Islet precursor cell (in vitro differentiated cells): Measurements from ENCODE around the gene AKIP1.
"Not testable (repeated sequence)": the region's sequence is repeated elsewhere in the genome, so short reads cannot be mapped to it uniquely, and the experiment has no call there.

Source experiments
- DNase-seq: peaks from one replicate; pipeline ENCODE4 v3.0.0-alpha.2; 2018

Gene AKIP1, protein sequence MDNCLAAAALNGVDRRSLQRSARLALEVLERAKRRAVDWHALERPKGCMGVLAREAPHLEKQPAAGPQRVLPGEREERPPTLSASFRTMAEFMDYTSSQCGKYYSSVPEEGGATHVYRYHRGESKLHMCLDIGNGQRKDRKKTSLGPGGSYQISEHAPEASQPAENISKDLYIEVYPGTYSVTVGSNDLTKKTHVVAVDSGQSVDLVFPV

DNA sequence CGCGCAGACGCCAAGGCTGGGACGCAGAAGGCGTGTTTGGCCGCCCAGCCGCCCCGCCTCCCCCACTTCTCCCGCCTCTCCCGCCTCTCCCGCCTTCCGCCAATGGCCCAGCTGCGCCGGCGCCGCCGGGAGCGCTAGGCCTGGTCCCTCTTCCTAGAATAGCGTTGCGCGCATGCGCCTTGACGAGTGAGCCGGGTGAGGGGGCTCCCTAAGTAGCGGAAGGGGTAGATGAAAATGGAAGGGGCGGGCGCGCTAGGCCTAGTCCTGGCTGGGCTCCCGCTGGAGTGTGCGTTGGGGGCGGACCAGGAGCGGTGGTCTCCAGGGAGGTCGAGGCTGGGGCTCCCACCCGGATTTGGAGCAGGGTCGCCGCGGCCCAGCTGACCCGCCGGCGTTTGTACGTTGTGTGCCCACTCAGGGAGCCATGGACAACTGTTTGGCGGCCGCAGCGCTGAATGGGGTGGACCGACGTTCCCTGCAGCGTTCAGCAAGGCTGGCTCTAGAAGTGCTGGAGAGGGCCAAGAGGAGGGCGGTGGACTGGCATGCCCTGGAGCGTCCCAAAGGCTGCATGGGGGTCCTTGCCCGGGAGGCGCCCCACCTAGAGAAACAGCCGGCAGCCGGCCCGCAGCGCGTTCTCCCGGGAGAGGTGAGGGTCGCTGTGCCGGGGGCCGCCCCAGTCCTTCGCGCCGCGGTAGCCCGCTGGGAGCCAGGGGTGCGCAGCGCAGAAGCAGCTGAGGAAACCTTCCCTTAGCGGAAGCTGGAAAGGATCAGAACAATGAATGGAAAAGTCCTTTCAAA is at the start of gene AKIP1:
TSS of gene AKIP1 (plus strand) at position 161 of the 795 bp plus-strand sequence. CDS start at position 422, 261 bp downstream.
- DNase-seq = peak; percentile 99

DNA sequence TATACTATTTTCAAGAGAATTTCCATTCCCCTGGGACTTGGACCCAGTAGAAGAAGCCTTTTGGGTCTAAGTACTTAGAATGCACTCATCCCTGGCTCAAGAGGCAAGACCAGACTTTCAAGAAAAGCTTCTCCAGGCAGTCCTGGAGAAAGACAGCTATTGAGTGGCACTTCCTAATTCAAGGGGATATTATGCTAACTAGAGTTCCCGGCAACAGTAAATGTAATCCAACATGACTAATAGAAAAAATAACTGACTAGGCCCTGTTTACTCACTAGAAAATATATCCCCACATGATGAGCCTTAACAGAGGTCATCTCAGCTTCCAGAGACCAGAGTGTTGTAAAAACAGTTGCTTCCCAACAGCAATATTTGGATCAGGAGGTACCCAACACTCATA is 47.2 kb upstream of the AKIP1 start:
- no peak for DNase-seq

DNA sequence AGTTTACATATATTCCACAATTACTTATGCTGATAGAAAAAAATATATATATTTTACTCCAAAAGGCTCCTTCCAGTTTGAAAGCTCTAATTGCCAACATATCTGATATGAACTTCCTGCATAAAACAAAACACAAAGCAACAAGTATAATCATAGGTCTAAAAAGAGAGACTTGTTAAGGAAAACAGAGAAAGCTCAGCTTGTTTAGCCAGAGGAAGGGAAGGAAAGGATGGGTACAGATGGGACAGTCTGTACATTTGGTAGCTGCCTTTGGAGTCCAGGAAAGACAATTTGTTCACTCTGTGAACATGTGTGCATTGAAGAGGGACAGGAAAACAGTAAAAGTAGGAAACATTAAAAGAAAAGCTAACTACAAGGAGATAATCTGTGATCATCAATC is 45.7 kb upstream of the AKIP1 start:
- DNase-seq = no peak

DNA sequence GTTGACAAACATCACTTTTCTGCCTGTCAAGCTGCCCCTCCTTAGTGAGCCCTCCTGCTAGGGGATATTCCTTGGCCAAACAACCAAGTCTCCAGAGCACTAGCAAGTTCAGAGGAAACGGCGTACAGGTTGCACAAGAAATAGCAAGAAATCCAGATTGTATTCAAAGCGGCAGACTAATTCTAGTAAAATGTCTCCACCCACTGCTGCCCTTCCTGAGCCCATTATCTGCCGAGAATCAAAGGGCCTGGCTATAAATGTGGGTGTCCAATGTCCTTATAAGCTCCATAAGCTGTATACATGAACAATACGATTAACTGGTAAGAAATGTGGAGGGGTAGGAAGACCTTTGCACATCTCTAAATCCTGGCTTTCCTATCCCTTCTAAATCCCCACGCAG is 44.0 kb upstream of the AKIP1 start:
- DNase-seq = no peak

DNA sequence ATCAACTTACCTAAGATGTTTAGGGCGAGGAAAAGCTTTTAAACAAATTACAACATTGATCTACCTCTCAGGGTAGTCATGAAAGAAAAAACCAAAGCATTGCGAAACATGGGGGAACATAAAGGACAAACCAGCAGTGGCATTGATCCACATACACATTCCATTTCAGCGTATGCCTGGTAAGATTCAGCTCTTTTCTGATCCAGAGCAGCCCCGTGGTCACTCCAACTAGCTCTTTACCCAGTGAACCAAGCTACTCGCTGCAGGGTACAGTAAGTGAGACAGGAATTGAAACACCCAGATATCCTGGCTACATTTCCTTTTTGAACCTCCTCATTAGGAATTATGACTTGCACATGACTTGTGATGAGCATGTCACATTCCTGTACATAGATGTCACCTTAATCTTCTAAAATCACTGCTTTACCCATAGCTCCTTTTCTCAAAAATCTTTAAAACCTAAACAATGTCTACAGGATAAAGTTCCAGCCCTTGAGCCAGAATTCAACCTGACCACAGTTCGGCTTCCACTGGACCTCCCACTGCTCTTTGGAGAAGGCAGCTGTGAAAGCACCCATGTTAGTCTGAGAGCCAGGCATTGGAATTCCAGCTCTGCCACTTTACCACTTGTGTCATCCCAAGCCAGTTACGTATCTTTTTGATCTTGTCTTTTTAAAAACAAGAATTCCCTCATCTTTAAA is 42.9 kb upstream of the AKIP1 start:
- no peak for DNase-seq

DNA sequence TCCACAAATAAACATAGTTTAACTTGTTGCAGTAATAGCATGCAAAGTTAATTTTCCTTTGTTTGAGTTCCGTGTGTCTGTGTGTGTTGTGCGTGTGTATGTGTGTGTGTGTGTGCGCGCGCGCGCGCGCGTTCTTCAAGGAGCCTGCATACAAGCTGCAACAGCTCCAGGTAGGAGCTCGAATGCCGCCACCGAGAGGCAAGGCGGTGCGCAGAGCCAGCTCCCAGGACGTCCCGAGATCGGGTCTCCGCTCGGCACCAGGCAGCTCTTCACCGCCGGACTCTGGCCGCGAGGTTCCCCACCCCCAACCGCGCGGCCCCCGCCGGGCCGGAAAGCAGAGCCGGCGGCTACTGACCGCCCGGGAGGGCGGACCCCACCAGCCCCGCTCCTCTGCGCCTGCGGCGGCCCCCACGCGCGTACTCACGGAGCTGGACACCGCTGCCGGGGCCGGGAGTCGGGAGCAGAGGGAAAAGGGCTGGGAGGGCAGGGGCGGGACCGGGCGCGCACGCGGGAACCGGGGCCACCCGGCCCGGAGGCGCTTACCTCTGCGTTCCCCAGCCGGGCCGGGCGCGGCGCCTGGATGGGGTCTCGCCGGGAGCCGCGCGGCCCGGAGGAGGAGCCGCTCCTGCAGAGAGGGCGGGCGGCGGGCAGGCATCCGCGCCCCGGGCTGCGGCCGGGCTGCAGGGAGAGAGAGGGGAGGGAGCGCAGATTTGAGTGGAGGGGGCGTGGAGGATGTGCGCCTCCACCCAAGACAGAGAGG is 40.4 kb upstream of the AKIP1 start:
- DNase-seq = peak; percentile 93

DNA sequence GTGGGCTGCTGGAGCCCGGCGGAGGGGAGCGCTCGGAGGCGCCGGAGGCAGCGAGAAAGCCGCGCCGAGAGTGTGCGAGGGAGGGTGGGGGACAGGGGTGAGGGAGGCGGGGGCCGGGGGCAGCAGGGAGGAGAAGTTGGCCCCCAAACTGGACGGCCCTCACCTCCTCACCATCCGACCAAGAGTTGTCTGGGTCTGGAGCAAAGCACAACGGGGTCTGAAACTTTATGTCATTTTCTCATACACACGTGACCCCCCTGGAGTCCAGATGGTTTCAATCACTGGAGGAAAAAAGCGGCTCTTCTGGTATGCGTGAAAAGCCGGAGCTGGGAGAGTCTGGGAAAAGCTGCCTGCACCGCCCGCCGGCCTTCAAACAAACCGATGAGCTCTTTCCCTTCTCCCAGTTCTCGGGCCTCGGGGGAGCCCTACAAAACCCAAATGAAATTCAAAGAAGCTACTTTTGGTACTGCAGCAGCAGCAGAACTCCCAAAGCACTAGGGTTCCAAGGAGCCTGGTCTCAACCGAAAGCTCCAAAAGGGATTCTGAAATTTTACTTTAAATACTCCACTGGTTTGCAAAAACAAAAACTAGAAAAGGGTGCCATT is 39.7 kb upstream of the AKIP1 start:
- peak; percentile 94 for DNase-seq

DNA sequence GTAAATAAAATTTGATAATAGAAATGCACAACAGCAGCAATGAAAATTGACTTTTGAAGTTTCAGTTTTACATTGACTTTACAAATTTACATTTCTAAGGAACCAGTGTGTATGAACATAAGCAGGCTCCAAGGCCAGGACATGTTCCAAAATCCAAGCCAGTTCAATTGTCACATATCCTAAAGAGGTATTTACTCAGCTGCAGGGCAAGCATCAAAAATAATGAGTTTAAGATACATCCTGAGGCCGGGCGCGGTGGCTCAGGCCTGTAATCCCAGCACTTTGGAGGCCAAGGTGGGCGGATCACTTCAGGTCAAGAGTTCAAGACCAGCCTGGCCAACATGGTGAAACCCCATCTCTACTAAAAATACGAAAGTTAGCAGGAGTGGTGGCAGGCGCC is 39.0 kb upstream of the AKIP1 start:
- DNase-seq = no peak

DNA sequence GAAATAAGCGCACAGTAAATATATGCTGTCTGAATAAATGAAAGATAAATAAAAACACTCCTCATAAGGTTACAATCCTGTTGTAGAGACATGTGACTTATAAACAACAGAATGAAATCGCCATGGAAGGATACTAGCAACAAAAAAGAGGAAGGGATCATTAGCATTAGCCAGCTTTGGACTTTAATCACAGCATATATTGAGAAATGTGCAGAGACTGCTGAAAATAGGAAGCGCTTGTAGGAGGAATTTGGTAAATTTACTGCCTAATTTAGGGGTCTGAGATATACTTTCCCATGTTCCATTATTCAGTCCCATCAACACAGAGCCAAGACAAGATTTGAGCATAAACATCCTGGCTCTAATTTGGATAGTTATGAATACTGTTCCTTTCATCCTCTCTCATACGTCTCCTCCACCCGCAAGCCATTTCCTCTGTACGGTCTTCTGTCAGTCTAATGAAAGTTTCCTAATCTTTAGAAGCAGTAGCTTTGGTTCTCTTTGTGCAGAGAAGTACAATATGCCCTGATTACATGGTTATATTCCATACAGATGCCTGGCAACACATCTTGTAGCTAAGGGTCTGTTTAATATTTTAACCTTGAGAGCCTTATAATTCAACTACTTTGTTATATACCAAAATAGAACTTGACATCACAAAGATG is 37.1 kb upstream of the AKIP1 start:
- DNase-seq = no peak

DNA sequence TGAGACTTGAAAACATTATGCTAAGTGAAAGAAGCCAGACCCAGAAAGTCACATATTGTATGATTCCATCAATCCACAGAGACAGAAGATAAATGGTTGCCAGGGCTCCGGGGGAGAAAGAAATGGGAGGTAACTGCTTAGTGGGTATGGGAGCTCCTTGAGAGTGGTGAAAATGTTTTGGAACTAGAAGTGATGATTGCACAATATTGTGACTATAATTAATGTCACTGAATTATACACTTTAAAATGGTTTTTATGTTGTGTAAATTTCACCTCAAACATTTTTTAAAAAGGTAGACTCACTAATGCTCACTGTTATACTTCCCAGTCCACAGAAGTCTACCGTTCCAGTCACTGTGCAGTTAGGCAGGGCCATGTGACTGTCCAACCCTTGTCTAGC is 32.2 kb upstream of the AKIP1 start:
- DNase-seq = no peak

DNA sequence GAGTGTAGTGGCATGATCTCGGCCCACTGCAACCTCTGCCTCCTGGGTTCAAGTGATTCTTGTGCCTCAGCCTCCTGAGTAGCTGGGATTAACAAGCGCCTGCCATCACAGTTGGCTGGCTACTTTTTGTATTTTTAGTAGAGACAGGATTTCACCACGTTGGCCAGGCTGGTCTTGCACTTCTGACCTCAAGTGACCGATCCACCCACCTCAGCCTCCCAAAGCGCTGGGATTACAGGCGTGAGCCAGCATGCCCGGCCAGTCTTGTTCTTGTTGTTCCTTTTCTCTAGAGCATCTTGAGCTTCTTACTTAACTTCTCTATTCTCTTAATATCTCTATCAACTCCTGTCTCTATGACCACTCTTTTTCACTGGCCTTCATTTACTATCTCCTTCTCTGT is 29.4 kb upstream of the AKIP1 start:
- not testable (repeated sequence) for DNase-seq

DNA sequence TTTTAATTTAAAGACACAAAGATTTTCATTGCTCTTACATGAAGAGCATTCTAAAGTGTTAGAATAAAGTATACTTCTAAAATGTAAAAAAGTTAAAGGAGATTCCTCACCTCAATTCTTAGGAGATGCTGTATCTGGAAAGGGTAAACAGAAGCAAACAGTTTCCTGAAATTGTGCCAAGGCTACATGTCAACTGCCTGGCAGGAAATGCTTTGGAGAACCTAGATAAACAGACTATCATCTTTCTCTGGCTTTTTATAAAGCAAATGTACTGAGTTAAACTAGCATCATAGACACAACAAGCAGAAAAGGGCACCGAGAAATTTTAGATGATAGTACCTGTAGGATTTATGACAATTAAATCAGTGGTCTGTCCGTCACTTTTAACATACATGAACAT is 24.7 kb upstream of the AKIP1 start:
- DNase-seq = no peak

DNA sequence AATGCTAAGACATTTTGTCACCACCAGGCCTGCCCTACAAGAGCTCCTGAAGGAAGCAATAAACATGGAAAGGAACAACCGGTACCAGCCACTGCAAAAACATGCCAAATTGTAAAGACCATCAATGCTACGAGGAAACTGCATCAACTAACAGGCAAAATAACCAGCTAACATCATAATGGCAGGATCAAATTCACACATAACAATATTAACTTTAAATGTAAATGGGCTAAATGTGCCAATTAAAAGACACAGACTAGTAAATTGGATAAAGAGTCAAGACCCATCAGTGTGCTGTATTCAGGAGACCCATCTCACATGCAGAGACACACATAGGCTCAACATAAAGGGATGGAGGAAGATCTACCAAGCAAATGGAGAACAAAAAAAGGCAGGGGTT is 19.8 kb upstream of the AKIP1 start:
- not testable (repeated sequence) for DNase-seq

DNA sequence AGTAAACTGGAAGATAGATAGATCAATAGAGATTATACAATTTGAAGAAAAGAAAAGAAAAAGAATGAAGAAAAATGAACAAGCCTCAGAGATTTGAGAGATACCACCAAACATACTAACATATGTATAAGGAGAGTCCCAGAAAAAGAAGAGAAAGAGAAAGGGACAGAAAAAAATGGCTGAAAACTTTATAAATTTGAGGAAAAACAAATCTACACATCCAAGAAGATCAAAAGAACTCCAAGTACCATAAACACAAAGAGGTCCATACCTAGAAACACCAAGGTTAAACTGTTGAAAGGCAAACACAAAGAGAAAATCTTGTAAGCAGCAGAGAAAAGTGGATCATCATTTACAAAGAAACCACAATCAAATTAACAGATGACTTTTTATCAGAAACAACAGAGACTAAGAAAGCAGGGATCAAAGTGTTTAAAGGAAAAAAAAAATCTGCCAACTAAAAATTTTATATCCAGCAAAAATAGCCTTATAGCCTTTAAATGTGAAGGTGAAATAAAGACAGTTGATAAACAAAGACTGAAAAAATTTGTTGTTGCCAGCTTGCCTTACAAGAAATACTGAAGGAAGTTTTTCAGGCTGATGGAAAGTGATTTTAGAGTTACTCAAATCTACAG is 11.8 kb upstream of the AKIP1 start:
- DNase-seq = no peak

DNA sequence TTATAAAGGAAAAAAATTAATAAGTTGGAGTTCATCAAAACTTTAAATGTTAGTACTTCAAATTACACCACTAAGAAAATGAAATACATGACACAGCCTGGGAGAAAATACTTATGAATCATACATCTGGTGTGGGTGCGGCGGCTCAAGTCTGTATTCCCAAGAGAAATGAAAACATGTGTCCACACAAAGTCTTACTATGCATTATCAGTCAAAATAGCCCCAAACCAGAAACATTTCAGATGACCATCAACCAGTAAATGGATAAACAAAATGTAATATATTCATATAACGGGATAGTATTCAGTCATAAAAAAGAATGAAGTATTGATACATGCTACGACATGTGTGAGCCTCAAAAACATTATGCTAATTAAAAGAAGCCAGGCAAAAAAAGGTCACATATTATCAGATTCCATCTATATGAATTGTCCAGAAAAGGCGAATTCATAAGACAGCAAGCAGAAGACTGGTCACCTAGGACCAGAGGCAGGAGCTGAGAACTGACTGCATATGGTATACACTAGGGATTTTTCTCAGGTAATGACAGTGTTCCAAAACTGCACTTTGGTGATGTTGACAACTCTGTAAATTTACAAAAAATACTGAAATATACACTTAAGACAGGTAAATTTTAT is 5.3 kb upstream of the AKIP1 start:
- no peak for DNase-seq

DNA sequence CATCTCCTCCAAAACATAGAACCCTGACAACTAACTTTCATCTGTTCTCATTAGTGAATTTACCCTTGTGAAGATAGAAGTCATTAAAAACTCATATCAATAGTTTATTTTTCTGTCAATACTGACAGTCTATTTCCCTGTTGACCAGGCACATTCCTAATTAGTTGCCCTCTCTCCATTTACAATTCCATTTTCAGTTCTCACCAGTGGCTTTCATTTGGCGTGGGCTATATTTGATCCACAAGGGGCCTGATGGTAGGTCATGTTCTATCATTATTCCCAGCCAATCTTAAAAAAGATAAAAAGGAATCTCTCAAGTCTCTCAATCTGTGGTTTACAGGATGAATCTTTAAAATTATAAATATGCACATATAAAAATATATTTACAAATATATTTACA is 3.9 kb upstream of the AKIP1 start:
- DNase-seq = no peak

DNA sequence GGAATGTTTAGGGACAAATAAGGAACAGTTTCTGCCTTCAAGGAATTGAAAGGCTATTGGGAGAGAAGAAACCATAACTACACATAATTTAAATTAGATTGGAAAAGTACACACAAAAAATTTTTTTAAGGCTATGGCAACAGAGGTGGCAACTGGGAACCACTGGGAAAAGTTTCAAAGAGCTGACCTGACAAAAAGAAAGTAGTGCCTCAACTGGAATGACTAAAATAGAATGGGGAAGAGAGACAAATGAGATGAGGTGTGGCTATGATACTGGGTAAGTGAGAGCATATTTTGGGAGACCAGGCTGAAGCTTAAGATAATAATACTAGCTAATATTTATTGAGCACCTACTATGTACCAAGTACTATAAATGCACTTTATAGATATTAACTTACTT is 2.9 kb upstream of the AKIP1 start:
- no peak for DNase-seq

DNA sequence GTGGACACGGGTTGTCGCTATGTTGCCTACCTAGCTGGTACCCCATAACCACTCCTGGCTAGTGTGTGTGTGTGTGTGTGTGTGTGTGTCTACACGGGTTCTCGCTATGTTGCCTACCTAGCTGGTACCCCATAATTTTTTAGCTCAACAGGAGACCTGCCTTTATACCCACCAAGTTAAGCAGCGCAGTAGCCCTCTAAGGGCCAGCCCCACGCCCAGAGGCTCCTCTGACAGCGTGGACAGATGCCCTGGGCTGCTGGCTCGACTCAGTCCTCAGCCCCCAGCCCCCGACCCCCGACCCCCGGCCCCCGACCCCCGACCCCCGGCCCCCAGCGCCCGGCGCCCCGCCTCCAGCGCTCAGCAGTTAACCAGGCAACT is 351 bp upstream of the AKIP1 start:
- DNase-seq = no peak

DNA sequence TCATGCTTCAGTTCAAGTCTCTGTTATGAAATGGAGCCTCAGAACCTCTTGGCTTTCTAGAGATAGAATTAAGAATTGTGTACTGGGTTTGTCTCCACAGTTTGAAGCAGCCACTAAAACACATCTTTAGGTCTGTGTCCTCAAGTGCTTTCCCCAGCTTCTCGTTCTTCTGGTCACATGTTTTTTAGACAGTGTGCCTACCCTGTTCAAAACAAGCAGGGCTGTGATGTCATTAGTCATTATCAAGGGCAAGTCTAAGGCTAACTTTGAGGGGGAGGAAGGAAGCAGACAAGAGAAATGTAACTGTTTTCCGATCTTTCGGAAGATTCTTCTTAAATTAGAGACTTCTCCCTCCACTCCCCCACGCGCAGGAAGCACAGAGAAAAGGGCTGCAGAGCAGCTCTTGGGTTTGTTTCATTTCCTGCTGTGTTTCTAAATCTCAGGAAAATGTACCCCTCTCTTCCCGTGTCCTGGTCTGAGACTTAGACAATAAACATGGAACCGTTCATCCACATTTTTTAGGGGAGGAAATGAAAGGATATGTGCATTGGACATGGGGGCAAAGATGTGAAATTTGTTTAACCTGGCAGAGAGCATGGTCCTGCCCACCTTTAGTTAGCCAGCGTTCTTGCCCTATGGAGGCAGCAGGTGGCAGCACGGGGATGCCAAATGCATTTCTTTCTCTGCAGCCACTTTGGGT is 3.1 kb downstream of the AKIP1 start:
- DNase-seq = peak; percentile 70

DNA sequence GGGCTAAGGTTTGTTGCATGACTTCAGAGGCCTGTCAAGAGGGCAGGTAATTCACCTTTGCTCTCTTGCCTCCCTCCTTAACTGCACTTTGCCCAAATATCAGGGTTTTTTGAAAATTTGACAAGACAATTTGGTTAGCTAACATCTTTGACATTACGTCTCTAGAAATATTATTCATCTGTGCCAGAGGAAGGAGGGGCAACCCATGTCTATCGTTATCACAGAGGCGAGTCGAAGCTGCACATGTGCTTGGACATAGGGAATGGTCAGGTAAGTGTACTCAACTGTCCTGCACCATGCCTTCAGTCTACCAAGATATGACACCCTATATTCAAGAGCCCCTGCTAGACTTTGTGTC is 3.7 kb downstream of the AKIP1 start:
- no peak for DNase-seq
